ENCODE measurements around the gene ROBO1. TPM values are rescaled to one million over a fixed set of nuclear protein-coding genes. Genes with fewer than 3 reads are reported as not detected.
"Not testable (repeated sequence)": the region's sequence is repeated elsewhere in the genome, so short reads cannot be mapped to it uniquely, and the experiment has no call there.

Gene ROBO1
- polyA plus RNA-seq, 1 experiment: 33.9 TPM

GRCh38 chr3:78690766-78691165 lies 1077.0 kb downstream of the ROBO1 start:
- Histone ChIP-seq H3K27me3 (ENCODE audit: control insufficient read depth, insufficient read depth, low read length) (no peaks in the 10 kb centered on the region), H3K36me3 (ENCODE audit: control insufficient read depth, insufficient read depth, low read length) (no peaks in the 10 kb centered on the region), H3K4me3 (ENCODE audit: low read depth, low read length) (no peak overlapping the region)
- CTCF ChIA-PET: no interaction called here
- no peak for DNase-seq (ENCODE audit: low read depth)
- TF ChIP-seq, protein P1, sequence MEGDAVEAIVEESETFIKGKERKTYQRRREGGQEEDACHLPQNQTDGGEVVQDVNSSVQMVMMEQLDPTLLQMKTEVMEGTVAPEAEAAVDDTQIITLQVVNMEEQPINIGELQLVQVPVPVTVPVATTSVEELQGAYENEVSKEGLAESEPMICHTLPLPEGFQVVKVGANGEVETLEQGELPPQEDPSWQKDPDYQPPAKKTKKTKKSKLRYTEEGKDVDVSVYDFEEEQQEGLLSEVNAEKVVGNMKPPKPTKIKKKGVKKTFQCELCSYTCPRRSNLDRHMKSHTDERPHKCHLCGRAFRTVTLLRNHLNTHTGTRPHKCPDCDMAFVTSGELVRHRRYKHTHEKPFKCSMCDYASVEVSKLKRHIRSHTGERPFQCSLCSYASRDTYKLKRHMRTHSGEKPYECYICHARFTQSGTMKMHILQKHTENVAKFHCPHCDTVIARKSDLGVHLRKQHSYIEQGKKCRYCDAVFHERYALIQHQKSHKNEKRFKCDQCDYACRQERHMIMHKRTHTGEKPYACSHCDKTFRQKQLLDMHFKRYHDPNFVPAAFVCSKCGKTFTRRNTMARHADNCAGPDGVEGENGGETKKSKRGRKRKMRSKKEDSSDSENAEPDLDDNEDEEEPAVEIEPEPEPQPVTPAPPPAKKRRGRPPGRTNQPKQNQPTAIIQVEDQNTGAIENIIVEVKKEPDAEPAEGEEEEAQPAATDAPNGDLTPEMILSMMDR (IDR thresholded peaks at IDR 0.05; ENCODE audit: insufficient read depth, low read depth, low read length): no peak
- POLR2A ChIA-PET: no interaction called here

DNA sequence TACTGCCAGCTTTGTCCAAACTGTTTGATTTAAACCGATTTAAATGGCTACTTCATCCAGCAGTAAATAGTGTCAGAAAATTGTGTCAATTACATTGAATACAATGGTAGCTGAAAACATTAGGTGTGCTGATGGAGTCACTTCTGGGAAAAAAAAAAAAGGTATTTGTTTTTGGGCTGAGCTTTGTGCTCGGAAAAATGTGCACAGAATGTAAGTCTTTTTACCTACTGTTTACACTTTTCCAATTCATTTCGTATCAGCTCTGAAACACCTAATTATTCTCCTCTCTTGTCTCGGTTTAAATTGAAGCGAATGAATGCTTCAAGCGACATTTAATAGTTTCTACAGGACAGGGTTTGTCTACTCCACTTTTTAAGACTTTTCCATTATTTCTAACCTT lies 1078.4 kb downstream of the ROBO1 start:
- TF ChIP-seq, protein P1 (IDR thresholded peaks at IDR 0.05; ENCODE audit: insufficient read depth, low read depth, low read length): no peak
- no peaks in the 10 kb centered on the region for H3K27me3 ChIP-seq (ENCODE audit: control insufficient read depth, insufficient read depth, low read length)
- H3K4me3 ChIP-seq (ENCODE audit: low read depth, low read length): no peak overlapping the region
- ChIA-PET POLR2A (no interaction called here), CTCF (interaction anchor here (0.6 to 1.2 kb wide), 3 partner anchors 9 to 216 kb away, joined by 3 read pairs; no protein-coding TSS in a partner anchor)
- no peak for DNase-seq (ENCODE audit: low read depth)
- H3K36me3 ChIP-seq (ENCODE audit: control insufficient read depth, insufficient read depth, low read length): no peaks in the 10 kb centered on the region

DNA sequence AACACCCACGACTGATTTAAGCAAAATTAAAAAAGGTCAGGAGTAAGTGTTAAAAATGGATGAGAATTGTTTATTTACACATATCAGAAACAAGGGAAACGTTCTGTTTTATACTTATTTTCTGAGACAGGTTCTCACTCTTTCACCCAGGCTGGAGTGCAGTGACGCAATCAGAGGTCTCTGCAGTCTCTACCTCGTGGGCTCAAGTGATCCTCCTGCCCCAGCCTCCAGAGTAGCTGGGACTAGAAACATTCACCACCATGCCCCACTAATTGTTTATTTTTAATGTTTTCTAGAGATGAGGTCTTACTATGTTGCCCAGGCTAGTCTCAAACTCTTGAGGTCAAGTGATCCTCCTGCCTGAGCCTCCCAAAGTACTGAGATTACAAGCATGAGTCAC lies 1080.3 kb downstream of the ROBO1 start:
- DNase-seq (ENCODE audit: low read depth): no peak
- H3K4me3 ChIP-seq (ENCODE audit: low read depth, low read length): no peak overlapping the region
- TF ChIP-seq, protein P1 (IDR thresholded peaks at IDR 0.05; ENCODE audit: insufficient read depth, low read depth, low read length): no peak
- no peaks in the 10 kb centered on the region for H3K27me3 ChIP-seq (ENCODE audit: control insufficient read depth, insufficient read depth, low read length)
- CTCF ChIA-PET: no interaction called here
- POLR2A ChIA-PET: no interaction called here
- H3K36me3 ChIP-seq (ENCODE audit: control insufficient read depth, insufficient read depth, low read length): no peaks in the 10 kb centered on the region

DNA sequence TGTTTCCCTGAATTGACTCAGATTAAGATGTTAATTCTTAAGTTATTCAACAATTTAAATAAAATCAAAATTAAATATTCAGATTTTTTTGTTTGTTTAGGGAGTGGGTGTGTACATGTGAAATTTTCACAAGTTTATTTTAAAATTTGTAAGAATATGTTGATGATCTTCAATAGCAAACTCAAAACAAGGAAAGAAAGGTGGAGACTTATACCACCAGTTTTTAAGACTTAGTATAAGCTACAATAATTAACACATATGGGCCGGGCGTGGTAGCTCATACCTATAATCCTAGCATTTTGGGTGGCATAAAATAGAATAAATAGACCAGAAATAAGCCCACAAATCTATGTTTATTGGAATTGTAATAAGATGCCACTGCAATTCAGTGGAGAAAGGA lies 1084.5 kb downstream of the ROBO1 start:
- DNase-seq (ENCODE audit: low read depth): no peak
- H3K27me3 ChIP-seq (ENCODE audit: control insufficient read depth, insufficient read depth, low read length): no peaks in the 10 kb centered on the region
- no peak overlapping the region for H3K4me3 ChIP-seq (ENCODE audit: low read depth, low read length)
- ChIA-PET POLR2A (no interaction called here), CTCF (no interaction called here)
- TF ChIP-seq, protein P1 (IDR thresholded peaks at IDR 0.05; ENCODE audit: insufficient read depth, low read depth, low read length): no peak
- no peaks in the 10 kb centered on the region for H3K36me3 ChIP-seq (ENCODE audit: control insufficient read depth, insufficient read depth, low read length)

GRCh38 chr3:78675119-78675805 lies 1092.5 kb downstream of the ROBO1 start:
- DNase-seq (ENCODE audit: low read depth); CTCF ChIA-PET; H3K27me3 ChIP-seq (ENCODE audit: control insufficient read depth, insufficient read depth, low read length); H3K36me3 ChIP-seq (ENCODE audit: control insufficient read depth, insufficient read depth, low read length); H3K4me3 ChIP-seq (ENCODE audit: low read depth, low read length); POLR2A ChIA-PET: not testable (repeated sequence)

DNA sequence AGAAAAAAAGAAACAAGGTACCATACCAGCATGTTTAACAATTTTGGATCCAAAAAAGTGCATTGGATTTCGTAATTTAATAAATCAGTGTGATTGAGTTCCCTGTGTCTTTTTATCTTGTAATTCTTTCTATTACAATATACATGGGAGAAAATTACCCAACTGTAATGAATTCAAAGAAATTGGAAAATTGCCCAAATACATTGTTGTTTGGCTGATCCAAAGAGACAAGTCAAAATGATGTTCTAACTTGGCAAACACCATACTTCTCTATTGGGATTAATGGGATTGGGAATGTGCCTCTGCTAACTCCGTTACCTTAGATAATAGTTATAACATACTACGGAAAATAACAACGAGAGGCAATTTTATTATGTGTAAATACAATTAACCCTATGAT lies 1097.1 kb downstream of the ROBO1 start:
- TF ChIP-seq, protein P1 (IDR thresholded peaks at IDR 0.05; ENCODE audit: insufficient read depth, low read depth, low read length): no peak
- Histone ChIP-seq H3K27me3 (ENCODE audit: control insufficient read depth, insufficient read depth, low read length) (no peaks in the 10 kb centered on the region), H3K4me3 (ENCODE audit: low read depth, low read length) (no peak overlapping the region), H3K36me3 (ENCODE audit: control insufficient read depth, insufficient read depth, low read length) (0 out of 2 replicates have a peak, but pooled peaks cover 1% of the 10 kb centered on the region)
- ChIA-PET CTCF (no interaction called here), POLR2A (no interaction called here)
- DNase-seq (ENCODE audit: low read depth): no peak

Data from BJ (cell line).